NCI-H226 (cell line): ENCODE data around the gene ABCA7.
"Not testable (repeated sequence)": the region's sequence is repeated elsewhere in the genome, so short reads cannot be mapped to it uniquely, and the experiment has no call there.

Source experiments
- DNase-seq: peaks from one replicate; pipeline ENCODE4 v3.0.0-alpha.2; 2015

Gene ABCA7

DNA sequence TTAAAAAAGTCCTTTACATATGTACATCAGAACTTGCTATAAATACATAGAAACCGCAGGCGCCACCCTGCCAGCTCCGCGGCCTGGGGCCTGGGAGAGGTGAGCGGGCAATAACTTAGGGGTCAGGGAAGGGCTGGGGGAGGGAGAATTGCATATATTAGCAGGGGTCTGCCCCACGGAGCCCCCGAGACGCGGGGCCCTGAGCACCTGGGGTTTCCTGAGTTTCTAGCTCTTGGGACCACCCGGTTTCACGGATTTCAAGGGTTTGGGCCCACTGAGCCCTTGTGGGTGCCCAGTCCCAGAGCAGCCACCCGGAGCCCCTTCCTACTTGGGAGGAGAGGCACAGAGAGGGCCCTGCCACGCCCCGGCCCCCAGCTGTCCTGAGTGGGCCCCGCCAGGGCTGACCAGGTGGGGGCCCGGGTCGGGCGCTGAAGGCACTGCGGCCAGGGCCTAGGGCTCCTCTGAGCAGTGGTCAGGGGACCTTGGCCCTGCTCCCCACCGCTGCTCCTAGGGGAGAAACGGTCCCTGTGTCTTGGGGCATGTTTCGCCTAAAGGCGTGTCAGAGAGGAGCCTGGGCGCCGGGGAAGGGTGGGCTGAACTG lies 67.9 kb downstream of the ABCA7 start:
- no peak for DNase-seq

DNA sequence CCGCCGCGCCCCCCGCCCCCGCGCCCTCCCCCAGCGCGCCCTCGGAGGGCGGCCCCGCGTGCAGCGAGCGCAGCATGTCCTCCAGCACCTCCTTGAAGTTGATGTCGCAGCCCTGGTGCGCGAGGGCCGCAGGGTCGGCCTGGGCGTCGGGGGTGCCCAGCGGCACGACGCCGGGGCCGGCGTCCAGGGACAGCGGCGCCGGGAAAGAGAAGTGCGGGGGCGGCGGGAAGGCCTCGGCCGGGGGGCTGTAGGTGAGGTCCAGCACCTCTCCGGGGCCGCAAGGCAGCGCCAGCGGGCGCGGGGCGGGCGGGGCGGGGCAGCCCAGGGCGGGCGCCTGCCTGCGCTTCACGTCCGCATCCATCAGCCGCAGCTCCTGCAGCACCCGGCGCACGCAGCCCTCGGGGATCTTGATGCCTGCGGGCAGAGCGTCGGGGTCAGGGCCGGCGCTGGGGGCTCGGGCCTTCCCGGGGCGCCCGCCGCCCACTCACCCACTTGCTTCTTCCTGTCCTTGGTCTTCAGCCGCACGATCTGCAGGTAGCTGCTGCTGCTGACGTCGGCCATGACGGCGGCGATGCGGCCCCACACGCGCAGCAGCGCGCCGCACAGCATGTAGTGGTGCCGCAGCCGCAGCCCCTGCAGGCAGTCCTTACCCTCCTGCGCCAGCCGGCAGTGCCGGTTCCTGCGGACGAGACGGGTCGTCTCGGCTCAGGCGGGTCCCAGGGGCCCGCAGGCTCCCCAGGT lies 68.6 kb downstream of the ABCA7 start:
- no peak for DNase-seq

DNA sequence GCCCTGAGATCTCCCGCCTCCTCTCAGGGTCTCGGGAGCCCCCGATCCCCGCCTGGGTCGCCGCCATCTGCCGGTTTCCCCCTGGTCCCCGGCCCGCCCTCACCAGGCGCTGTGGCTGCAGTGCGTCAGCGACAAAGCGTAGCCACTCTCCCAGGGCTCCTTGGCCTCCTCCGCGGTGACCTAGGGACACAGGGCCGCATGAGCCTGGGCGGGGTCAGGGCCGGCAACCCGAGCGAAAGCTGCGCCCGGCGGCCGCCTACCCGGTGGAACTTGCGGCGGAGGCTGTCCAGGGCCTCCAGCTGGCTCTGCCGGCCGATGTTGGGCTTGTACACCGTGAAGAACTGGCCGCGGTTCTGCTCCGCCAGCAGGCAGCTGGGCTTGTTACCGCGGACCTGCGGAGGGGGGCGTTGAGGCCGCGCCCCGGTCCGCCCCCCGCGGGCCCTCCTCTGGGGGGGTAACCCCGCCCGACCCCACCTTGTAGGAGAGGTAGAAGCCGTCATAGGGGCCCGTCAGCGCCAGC lies 69.2 kb downstream of the ABCA7 start:
- no peak for DNase-seq

DNA sequence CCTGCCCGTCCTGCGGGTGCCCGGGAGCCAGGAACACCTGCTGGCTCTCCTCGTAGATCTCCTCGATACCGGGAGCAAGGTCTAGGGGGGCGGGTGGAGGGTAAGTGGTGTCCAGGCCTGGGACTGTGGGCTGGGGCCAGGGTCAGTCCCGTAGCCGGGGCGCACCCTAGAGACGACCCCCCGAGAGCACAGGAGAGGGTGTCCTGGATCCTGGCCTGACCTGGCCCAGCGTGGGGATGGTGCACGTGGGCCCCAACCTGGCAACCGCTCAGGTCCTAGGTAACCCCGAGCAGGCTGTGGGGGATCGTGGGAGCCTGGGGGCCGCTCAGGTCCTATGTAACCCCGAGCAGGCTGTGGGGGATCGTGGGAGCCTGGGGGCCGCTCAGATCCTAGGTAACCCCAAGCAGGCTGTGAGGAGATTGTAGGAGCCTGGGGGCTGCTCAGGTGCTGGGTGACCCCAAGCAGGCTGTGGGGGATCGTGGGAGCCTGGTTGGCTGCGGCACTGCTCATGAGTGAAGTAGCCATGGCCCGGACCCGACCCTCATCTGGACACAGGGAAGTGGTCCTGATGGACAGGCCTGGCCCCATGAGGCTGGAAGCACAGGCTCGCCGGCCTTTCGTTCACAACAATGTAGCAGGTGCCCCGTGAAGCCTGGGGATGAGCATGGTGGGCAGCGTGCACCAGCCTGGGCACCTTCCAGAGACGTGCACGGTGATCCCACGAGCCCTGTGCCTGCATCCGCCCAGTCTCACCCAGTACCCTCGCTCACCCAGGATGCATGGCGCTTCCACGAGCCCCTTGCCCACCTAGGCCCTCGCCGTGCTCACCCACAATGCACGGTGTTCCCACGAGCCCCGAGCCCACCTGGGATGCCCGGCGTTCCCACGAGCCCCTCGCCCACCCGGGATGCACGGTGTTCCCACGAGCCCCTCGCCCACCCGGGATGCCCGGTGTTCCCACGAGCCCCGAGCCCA lies 70.1 kb downstream of the ABCA7 start:
- DNase-seq: no peak

DNA sequence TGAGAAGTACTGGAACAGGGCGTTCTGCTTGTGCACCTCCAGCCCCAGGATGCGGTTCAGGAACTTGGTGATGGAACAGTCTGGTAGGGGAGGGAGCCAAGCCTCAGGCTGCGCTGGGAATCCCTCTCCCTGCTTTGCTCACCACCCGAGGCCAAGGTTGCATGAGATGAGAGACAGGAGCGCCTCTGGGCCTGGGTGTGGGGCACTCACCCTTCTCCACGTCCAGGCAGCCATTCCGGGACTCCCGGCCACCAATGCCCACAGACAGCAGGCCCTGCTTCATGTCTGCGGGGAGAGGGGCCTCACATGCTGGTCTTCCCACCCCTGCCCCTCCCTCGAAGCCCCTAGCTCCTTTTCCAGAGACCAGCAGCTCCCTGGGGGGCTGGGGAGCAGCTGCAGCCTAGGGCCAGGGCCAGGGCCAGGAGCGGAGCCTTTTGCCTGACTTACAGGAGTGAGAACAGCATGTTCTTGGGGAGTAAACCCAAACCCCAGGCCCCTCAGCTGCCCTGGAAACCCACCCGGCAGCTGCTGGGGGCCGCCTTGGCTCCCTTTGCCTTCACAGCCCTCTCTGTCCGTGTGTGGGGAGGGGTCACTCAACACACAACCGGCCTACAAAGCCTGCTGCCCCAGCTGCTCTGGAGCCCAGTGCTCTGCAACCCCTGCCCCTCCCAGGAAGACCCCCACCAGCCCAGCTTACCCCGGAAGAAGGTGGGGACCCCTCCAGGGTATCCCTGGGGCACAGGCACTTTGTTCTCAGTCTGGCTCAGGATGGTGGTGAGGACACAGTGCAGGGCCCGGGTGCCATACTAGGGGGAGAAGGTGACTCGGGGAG lies 71.1 kb downstream of the ABCA7 start:
- DNase-seq: peak; percentile 52

DNA sequence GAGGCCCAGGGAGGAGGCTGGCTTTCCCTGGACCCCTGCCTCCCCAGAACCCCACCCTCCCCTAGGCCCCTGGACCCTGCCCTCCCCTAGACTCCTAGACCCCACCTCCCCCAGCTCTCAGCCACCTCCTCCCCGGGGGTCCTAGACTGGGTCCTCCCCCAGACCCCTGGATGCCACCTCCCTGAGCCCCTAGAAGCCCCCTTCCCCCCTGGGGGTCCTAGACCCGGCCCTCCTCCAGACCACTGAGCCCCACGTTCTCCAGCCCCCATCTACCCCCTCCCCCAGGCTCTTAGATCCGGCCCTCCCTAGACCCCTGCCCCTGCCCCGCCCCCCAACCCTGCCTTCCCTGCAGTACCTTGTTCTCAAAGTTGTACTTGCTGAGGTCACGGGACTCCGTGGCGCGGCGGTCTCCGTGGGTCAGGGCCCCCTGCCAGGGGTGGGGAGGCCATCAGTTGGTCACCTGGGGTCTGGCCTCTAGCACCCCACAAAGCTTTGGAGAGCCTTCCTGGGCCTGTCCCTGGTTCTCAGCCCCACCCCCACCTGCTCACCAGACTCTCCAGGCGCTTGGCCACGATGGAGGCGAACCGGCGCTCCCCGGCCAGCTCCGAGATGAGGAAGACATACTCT lies 71.8 kb downstream of the ABCA7 start:
- DNase-seq: no peak

DNA sequence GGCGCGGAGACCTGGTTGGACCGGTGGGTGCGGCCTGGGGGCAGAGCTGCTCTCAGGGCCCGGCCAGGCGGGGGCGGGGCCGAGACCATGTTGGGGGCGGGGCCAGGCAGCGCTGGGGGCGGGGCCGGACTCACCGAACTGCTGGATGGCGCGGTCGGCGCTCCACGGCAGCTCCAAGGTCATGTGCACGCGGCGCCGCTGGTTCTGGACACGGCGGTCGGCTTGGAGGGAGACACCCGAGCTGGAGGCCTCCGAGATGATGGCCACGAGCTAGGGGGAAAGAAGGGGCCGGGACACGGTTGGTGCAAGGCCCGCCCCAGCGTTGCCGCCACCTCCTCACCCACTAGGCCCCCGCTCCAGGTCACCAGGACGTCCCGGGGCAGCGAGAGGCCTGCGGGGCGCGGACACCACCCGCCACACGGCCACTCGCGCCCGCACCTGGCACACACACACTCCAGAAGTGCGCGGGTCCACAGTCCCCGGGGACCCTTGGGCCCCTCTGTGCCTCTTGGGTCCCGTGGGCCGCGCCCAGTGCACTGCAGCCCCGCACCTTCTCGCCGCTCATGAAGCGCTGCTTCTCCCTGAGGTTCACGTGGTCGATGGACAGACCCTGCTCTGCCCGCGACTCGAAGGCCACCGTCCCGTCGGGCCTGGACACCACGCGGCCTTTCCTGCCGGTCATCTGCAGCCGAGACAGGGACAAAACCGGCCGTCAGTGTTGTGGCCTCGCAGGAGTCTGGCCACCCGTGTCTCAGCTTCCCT lies 72.5 kb downstream of the ABCA7 start:
- no peak for DNase-seq

GRCh38 chr19:1113030-1113985 lies 73.4 kb downstream of the ABCA7 start:
- DNase-seq: peak; percentile 76

DNA sequence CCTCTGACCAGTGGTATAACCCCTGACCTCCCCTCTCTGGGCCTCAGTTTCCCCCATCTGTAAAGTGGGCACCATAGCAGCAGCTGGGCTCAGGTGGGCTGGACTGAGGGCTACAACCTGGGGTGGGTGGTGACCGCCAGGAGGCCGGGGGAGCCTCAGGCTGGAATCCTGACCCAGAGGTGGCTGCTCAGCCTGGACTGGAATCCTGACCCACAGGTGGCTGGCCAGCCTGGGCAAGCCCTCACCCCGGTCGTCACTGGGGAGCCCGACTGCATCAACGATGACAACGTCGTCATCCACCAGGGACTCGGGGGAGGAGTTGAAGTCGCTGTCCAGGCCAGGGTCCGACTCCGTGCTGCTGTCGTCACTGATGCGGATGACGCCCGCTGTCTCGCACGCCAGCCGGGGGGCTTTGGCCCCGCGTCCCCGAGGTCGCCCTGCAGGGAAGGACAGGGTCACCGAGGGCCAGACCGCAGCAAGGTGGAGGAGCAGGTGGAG lies 74.1 kb downstream of the ABCA7 start:
- DNase-seq: no peak

DNA sequence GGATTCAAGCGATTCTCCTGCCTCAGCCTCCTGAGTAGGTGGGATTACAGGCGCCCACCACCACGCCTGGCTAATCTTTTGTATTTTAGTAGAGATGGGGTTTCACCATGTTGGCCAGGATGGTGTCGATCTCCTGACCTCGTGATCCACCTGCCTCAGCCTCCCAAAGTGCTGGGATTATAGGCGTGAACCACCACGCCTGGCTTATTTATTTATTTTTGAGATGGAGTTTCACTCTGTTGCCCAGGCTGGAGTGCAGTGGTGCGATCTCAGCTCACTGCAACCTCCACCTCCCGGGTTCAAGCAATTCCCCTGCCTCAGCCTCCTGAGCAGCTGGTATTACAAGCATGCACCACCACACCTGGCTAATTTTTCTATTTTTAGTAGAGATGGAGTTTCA lies 74.8 kb downstream of the ABCA7 start:
- not testable (repeated sequence) for DNase-seq
